Right lobe of liver (tissue), 4 donors: Measurements from ENCODE around the gene HDC.

Experiments used
- CTCF ChIP-seq, 4 donors: fragments of 200-600 bp in 3 of 4; fragments of 450-650 bp in 1 of 4; IDR thresholded peaks; one replicate each; pipeline versions ENCODE4 v1.5.1 to v1.8.0; 2016 to 2022; ENCODE audit warnings: antibody characterized with exemption in 4 of 4, mild to moderate bottlenecking in 2 of 4
- POLR2A ChIP-seq: fragments of 450-650 bp; IDR thresholded peaks from one replicate; pipeline ENCODE4 v1.6.1; 2017; ENCODE audit warnings: antibody characterized with exemption, mild to moderate bottlenecking
- donor health status: DM: no; HTN: no; CAD: no.
- donor health status: DM: no; HTN: no; CAD: no.
- donor health status: DM: no; HTN: yes; CAD: no.

DNA sequence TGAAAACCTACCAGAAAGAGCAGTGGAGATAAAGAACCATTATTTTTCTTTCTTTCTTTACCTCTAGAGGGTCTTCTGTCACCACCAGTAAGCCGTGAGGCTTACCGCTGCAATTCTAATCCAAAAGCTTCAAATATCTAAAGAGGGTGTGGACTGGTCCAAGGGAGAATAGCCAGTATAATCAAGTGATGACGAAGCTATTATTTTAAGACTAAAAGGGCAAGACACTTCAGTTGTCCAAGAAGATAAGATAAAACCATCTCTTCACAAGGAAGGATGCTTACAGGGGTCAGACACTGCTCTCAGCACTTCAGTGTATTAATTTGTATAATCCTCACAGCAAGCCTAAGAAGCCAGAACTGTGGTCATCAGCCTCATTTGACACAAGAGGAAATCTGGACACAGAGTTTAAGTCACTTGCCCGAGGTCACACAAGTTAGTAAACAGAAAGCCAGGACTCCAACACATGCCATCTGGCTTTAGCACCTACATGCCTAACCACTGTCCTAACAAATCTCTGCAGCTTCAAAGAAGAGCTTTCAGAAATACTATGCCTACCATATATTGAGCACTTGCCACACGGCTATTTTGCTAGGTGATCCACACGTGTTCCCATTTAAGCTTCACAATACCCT lies 14.6 kb downstream of the HDC start:
- TF ChIP-seq POLR2A (no peak), CTCF (IDR thresholded peaks at IDR 0.05) (no peak)
